ENCODE data around the gene TXNDC12.
A peak's percentile ranks its signal among the peaks of the same experiment; 100 is the strongest.

TXNDC12 gene

DNA sequence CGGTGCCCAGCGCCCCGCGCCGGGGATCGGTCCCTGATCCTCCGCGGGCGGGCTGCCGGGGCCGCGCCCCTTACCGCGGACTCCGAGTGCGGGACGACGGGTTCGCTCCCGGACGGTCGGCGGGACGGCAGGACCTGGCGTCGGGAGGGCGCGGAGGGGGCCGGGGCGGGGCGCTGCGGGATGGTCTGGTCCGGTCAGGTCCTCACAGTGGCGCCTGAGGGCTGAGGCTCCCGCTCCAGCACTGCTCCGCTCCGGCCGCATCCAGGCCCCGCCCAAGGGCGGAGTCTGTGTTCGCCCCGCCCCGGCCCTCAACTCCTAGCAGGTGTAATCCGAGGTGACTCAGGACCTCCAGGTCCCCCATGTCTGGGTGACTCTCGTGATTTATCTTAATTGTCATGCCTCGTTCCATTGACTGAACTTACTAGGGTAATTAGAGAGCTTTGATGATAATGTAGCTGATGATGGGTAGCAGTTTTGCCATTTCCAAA, 64.5 kb downstream of the TXNDC12 start, which contains the start of gene RAB3B:
Gene RAB3B (minus strand): TSS at position 223 of the 488 bp plus-strand sequence. CDS start 13,583 bp downstream, outside the sequence.
- H3K36me3 ChIP-seq (ENCODE audit: control insufficient read depth, insufficient read depth, low read length), result peaks cover 4% of the 10 kb centered on the region; the same call in 1 of the 2 replicates
- H3K4me1 ChIP-seq (ENCODE audit: control insufficient read depth, insufficient read depth, low read length), result peaks cover 7% of the 10 kb centered on the region; the same call in 1 of the 2 replicates
- no peaks in the 10 kb centered on the region for H3K9me3 ChIP-seq (ENCODE audit: control insufficient read depth, insufficient read depth, low read depth, low read length)
- peak within 1 kb of the TSS; percentile 56 for H3K9ac ChIP-seq (ENCODE audit: low read length)
- peaks cover 13% of the 10 kb centered on the region for H3K27me3 ChIP-seq (ENCODE audit: control insufficient read depth, insufficient read depth, low read length)
- no peak within 1 kb of the TSS for H3K27ac ChIP-seq (ENCODE audit: low read depth, low read length)
- H3K4me3 ChIP-seq (ENCODE audit: low read depth, low read length), result peak within 1 kb of the TSS; percentile 78

- Histone ChIP-seq H3K9ac (ENCODE audit: low read length) (peak overlapping the region; percentile 56), H3K27ac (ENCODE audit: low read depth, low read length) (no peak overlapping the region), H3K4me3 (ENCODE audit: low read depth, low read length) (peak overlapping the region; percentile 78), H3K36me3 (ENCODE audit: control insufficient read depth, insufficient read depth, low read length) (peaks cover 4% of the 10 kb centered on the region; the same call in 1 of the 2 replicates), H3K27me3 (ENCODE audit: control insufficient read depth, insufficient read depth, low read length) (peaks cover 13% of the 10 kb centered on the region), H3K9me3 (ENCODE audit: control insufficient read depth, insufficient read depth, low read depth, low read length) (no peaks in the 10 kb centered on the region), H3K4me1 (ENCODE audit: control insufficient read depth, insufficient read depth, low read length) (peaks cover 7% of the 10 kb centered on the region; the same call in 1 of the 2 replicates)
Measured at GRCh38 chr1:51989582-51990477, 65.2 kb downstream of the TXNDC12 start.

GRCh38 chr1:51988254-51988653, 66.7 kb downstream of the TXNDC12 start:
- Histone ChIP-seq H3K4me3 (ENCODE audit: low read depth, low read length) (no peak overlapping the region), H3K36me3 (ENCODE audit: control insufficient read depth, insufficient read depth, low read length) (peaks cover 4% of the 10 kb centered on the region; the same call in 1 of the 2 replicates), H3K27me3 (ENCODE audit: control insufficient read depth, insufficient read depth, low read length) (peaks cover 13% of the 10 kb centered on the region), H3K27ac (ENCODE audit: low read depth, low read length) (no peak overlapping the region), H3K9me3 (ENCODE audit: control insufficient read depth, insufficient read depth, low read depth, low read length) (no peaks in the 10 kb centered on the region), H3K9ac (ENCODE audit: low read length) (no peak overlapping the region), H3K4me1 (ENCODE audit: control insufficient read depth, insufficient read depth, low read length) (peaks cover 7% of the 10 kb centered on the region; the same call in 1 of the 2 replicates)

DNA sequence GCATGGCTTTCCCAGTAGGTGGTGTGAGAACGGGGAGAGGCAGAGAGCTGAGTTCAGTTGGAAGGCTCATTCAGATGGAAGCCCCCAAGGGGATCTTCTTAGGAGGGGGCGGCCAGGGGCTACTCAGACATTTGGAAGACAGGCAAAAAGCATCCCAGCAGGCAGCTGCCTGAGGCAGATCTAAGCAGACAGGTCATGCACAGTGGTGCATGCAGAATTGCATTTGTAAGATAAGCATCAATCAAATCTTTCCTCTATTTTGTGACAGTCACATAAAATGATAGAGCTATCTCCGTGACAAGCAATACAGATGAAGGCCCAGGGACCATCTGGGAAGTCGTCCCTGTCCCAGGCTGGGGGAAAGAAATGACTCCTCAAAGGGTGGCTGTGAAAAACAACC, 68.3 kb downstream of the TXNDC12 start:
- Histone ChIP-seq H3K9ac (ENCODE audit: low read length) (no peak overlapping the region), H3K4me1 (ENCODE audit: control insufficient read depth, insufficient read depth, low read length) (peaks cover 7% of the 10 kb centered on the region; the same call in 1 of the 2 replicates), H3K27me3 (ENCODE audit: control insufficient read depth, insufficient read depth, low read length) (peaks cover under 1% of the 10 kb centered on the region; the same call in 1 of the 2 replicates), H3K9me3 (ENCODE audit: control insufficient read depth, insufficient read depth, low read depth, low read length) (no peaks in the 10 kb centered on the region), H3K4me3 (ENCODE audit: low read depth, low read length) (no peak overlapping the region), H3K27ac (ENCODE audit: low read depth, low read length) (no peak overlapping the region), H3K36me3 (ENCODE audit: control insufficient read depth, insufficient read depth, low read length) (peaks cover 6% of the 10 kb centered on the region; the same call in 1 of the 2 replicates)

DNA sequence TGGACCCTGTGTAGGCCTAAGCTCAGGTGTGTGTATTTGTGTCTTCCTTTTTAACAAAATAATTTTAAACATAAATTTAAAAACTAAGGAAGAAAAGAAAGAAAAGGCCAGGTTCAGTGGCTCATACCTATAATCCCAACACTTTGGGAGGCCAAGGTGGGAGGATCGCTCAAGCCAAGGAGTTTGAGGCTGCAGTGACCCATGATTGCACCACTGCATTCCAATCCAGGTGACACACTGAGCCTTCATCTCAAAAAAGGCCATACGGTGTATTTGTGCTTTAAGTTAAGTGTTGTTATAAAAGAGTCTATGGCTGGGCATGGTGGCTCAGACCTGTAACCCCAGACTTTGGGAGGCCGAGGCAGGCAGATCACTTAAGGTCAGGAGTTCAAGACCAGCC, 72.8 kb downstream of the TXNDC12 start:
- no peak overlapping the region for H3K4me3 ChIP-seq (ENCODE audit: low read depth, low read length)
- peaks cover 2% of the 10 kb centered on the region; the same call in 1 of the 2 replicates for H3K4me1 ChIP-seq (ENCODE audit: control insufficient read depth, insufficient read depth, low read length)
- no peak overlapping the region for H3K27ac ChIP-seq (ENCODE audit: low read depth, low read length)
- H3K9ac ChIP-seq (ENCODE audit: low read length), result no peak overlapping the region
- H3K36me3 ChIP-seq (ENCODE audit: control insufficient read depth, insufficient read depth, low read length), result peaks cover 15% of the 10 kb centered on the region
- no peaks in the 10 kb centered on the region for H3K27me3 ChIP-seq (ENCODE audit: control insufficient read depth, insufficient read depth, low read length)
- H3K9me3 ChIP-seq (ENCODE audit: control insufficient read depth, insufficient read depth, low read depth, low read length), result no peaks in the 10 kb centered on the region

- H3K36me3 ChIP-seq (ENCODE audit: control insufficient read depth, insufficient read depth, low read length), result peaks cover 20% of the 10 kb centered on the region
- H3K4me1 ChIP-seq (ENCODE audit: control insufficient read depth, insufficient read depth, low read length), result no peaks in the 10 kb centered on the region
- no peaks in the 10 kb centered on the region for H3K9me3 ChIP-seq (ENCODE audit: control insufficient read depth, insufficient read depth, low read depth, low read length)
- H3K27ac ChIP-seq (ENCODE audit: low read depth, low read length), result no peak overlapping the region
- no peak overlapping the region for H3K4me3 ChIP-seq (ENCODE audit: low read depth, low read length)
- no peaks in the 10 kb centered on the region for H3K27me3 ChIP-seq (ENCODE audit: control insufficient read depth, insufficient read depth, low read length)
- H3K9ac ChIP-seq (ENCODE audit: low read length), result no peak overlapping the region
Measured at GRCh38 chr1:51981555-51981954, 73.4 kb downstream of the TXNDC12 start.

DNA sequence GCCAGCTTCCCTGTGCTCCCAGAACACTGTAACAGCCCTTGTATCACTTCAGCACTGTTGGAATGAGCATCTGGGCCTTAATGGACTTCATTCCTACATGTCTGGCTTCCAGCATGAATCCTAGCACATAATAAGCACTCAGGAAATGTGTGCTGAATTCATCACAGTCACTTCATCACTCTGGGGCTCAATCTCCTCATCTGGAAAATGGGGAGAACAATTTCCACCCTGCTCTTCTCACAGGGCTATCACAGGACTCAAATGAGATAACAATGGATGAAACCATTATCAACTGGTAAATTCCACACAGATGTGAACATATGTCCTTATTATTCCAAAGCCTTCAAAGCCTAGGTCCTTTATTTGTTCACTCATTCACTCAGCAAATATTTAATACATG, 76.9 kb downstream of the TXNDC12 start:
- Histone ChIP-seq H3K4me3 (ENCODE audit: low read depth, low read length) (no peak overlapping the region), H3K27ac (ENCODE audit: low read depth, low read length) (no peak overlapping the region), H3K9me3 (ENCODE audit: control insufficient read depth, insufficient read depth, low read depth, low read length) (no peaks in the 10 kb centered on the region), H3K9ac (ENCODE audit: low read length) (no peak overlapping the region), H3K27me3 (ENCODE audit: control insufficient read depth, insufficient read depth, low read length) (no peaks in the 10 kb centered on the region), H3K36me3 (ENCODE audit: control insufficient read depth, insufficient read depth, low read length) (peaks cover 47% of the 10 kb centered on the region), H3K4me1 (ENCODE audit: control insufficient read depth, insufficient read depth, low read length) (no peaks in the 10 kb centered on the region)

DNA sequence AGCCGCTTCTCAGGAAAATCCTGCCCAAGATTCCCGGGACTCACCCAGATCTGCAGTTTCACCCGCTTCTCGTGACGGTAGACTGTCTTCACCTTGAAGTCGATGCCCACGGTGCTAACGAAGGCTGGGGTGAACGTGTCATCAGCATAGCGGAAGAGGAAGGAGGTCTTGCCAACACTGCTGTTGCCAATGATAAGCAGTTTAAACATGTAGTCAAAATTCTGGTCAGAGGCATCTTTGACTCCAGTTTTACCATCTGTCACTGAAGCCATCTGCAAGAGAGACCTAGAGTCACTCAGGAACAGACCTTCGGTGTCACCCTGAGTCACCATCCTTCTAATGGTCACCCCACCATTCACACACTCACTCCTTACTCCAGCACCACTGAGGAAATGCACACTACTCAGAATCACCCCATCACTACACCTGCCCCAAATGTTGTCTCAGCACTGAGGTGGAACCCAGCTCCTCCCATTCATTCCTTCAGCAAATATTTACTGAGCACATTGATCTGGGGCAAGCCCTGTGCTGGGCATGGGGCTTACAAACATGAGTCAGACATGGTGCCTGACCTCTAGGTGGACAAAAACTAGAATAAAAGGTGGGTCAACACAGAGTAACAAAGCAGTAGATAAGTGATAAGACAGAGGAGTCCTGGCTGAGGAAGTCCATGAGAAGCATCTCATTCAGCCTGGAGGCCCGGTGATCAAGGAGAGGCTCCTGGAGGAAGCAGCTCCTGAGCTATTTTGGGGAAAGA, 78.0 kb downstream of the TXNDC12 start:
- no peaks in the 10 kb centered on the region for H3K4me1 ChIP-seq (ENCODE audit: control insufficient read depth, insufficient read depth, low read length)
- H3K4me3 ChIP-seq (ENCODE audit: low read depth, low read length), result no peak overlapping the region
- no peak overlapping the region for H3K27ac ChIP-seq (ENCODE audit: low read depth, low read length)
- H3K9me3 ChIP-seq (ENCODE audit: control insufficient read depth, insufficient read depth, low read depth, low read length), result no peaks in the 10 kb centered on the region
- peaks cover 44% of the 10 kb centered on the region for H3K36me3 ChIP-seq (ENCODE audit: control insufficient read depth, insufficient read depth, low read length)
- no peaks in the 10 kb centered on the region for H3K27me3 ChIP-seq (ENCODE audit: control insufficient read depth, insufficient read depth, low read length)
- H3K9ac ChIP-seq (ENCODE audit: low read length), result no peak overlapping the region

- no peaks in the 10 kb centered on the region for H3K4me1 ChIP-seq (ENCODE audit: control insufficient read depth, insufficient read depth, low read length)
- H3K9me3 ChIP-seq (ENCODE audit: control insufficient read depth, insufficient read depth, low read depth, low read length), result no peaks in the 10 kb centered on the region
- H3K36me3 ChIP-seq (ENCODE audit: control insufficient read depth, insufficient read depth, low read length), result peaks cover 58% of the 10 kb centered on the region
- H3K27ac ChIP-seq (ENCODE audit: low read depth, low read length), result no peak overlapping the region
- no peaks in the 10 kb centered on the region for H3K27me3 ChIP-seq (ENCODE audit: control insufficient read depth, insufficient read depth, low read length)
- H3K9ac ChIP-seq (ENCODE audit: low read length), result no peak overlapping the region
- H3K4me3 ChIP-seq (ENCODE audit: low read depth, low read length), result no peak overlapping the region
Measured at GRCh38 chr1:51973587-51974474, 81.2 kb downstream of the TXNDC12 start.
